GM13976 (cell line): ENCODE data around the gene UBE2M.

Experiments used
- DNase-seq: peaks from one replicate; pipeline ENCODE4 v3.0.0; 2012; ENCODE audit warnings: low spot score
- in situ Hi-C: fragments of 300-500 bp; cut with MboI; formaldehyde crosslinking; loops from one replicate; pipeline ENCODE4 v1.12.0; 2022; ENCODE audit warnings: low sequenced_read_pairs, mixed read lengths, inconsistent platforms; ENCODE audit not compliant: unreplicated experiment
- TF ChIP-seq, protein P1 (sequence below): IDR thresholded peaks from 2 replicates; pipeline ENCODE4 v1.5.1; 2012; ENCODE audit warnings: borderline replicate concordance, mild to moderate bottlenecking; ENCODE audit not compliant: insufficient read depth; ENCODE audit errors: extremely low read depth, missing control alignments, control extremely low read depth

UBE2M gene

DNA sequence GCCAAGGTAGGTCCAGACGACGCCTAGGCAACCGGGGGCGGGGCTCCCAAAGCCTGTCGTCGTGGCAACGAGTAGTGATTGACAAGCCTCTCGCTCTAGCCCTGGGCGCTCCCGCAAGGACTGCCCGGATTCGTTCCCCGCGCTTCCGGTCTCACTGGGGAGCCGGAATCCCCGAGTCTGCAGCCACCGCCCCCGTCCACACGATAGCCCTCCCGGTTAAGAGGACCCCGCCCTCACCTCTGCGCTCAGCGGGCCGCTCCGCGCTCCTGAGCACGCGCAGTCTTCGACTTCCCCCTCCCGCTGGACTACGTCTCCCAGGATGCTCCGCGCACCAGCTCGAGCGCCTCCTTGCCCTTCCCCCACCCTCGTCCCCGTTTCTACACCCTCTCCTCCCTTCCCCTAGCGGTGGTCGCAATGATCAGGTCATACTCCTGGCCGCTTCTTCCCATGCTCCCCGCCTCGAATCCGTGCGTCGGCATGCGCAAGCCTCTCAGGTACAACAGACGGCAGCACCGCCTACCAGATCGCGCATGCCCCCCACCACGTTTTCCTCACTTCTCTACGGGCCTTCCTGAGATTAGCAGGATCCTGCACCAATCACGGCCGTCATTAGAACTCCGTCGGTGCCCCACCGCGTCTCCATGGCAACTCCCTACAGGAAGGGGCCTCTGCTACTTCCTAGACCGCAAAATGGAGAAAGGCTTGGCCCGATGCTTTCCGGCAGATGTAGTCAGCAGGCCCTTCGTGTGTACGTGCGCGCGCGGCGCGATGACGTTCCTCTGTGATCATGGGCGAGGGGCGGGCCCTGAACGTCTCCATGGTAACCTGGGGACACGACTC is 14.6 kb upstream of the UBE2M start, which contains the start of gene MZF1:
Gene MZF1 (minus strand): TSS at position 518 of the 840 bp plus-strand sequence. CDS start 1,946 bp downstream, outside the sequence.
- peak; percentile 96 for DNase-seq
- in situ Hi-C loops: no loop called here
- TF ChIP-seq, protein P1, sequence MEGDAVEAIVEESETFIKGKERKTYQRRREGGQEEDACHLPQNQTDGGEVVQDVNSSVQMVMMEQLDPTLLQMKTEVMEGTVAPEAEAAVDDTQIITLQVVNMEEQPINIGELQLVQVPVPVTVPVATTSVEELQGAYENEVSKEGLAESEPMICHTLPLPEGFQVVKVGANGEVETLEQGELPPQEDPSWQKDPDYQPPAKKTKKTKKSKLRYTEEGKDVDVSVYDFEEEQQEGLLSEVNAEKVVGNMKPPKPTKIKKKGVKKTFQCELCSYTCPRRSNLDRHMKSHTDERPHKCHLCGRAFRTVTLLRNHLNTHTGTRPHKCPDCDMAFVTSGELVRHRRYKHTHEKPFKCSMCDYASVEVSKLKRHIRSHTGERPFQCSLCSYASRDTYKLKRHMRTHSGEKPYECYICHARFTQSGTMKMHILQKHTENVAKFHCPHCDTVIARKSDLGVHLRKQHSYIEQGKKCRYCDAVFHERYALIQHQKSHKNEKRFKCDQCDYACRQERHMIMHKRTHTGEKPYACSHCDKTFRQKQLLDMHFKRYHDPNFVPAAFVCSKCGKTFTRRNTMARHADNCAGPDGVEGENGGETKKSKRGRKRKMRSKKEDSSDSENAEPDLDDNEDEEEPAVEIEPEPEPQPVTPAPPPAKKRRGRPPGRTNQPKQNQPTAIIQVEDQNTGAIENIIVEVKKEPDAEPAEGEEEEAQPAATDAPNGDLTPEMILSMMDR: peak; percentile 7

DNA sequence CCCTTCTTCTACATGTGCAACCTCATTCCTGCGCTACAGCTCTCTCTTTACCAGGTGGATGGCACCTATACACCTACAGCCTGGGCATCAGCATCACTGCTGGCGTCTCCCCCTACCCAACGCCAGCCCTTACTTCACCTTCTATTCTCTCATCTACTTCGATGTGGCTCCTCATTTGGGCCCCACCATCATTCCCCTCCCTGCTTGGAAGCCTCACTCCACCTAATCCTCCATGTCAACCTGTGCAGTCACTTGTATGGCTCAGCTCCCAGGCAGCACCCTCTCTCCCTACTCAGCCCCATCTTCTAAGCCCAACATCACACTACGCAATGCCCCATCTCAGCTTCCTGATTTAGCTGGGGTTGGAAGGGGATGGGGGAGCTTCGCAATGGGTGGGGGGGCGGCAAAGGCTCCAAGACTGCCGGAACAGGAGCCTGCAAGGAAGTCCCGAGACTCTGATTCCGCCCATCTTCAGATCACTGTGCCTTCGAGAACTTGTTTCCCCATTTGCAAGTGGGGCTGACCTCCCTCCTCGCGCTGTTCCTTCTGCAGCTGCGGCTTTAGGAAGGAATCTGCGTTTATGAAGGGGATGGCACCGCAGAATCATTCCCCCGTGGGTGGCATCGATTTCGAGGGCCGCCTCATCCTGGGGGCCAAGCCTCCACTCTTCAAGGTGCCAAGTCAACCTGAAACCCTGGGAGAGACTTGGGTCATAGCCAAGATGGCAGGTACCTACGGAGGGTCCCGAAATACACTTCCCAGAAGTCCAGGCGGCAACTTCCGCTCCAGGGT is 13.8 kb upstream of the UBE2M start:
- TF ChIP-seq, protein P1: no peak
- no peak for DNase-seq
- in situ Hi-C loops: no loop called here

- TF ChIP-seq, protein P1: no peak
- no peak for DNase-seq
- in situ Hi-C loops: no loop called here
These were observed 13.2 kb upstream of the UBE2M start for GRCh38 chr19:58571575-58571947.

DNA sequence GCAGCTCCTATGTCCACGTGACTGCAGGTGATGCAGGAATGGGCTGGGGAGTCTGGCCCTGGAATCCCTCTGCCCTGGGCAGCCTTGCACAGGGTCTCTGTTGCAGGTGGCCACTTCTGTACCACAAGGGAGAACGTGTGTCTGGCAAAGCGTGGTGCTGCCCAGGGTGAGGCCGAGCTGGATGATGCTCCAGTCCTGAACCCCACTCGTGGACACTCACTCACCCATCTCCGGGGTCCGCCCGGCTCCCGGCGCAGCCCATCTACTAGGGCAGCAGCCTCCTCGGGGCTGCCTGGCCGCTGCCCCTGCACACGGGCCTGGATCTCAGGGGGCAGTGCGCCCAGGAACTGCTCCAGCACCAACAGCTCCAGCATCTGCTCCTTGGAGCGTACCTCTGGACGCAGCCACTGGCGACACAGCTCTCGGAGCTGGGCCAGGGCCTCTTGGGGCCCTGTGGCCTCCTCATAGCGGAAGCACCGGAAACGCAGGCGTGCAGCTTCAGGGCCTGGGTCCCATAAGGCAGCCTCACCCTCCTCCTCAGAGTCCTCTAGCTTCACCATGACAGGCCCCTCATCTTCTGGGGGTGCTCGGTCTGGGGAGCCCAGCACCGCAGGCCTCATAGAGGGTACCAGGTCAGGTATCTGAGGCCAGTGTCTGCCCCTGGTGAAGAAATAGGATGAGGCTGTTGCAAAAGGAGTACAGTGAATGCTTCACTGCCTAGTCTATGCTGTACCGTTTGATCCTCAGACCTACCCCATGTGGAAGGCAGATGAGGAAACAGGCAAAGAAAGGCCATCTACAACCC is 12.6 kb upstream of the UBE2M start:
- TF ChIP-seq, protein P1: no peak
- in situ Hi-C loops: no loop called here
- no peak for DNase-seq

DNA sequence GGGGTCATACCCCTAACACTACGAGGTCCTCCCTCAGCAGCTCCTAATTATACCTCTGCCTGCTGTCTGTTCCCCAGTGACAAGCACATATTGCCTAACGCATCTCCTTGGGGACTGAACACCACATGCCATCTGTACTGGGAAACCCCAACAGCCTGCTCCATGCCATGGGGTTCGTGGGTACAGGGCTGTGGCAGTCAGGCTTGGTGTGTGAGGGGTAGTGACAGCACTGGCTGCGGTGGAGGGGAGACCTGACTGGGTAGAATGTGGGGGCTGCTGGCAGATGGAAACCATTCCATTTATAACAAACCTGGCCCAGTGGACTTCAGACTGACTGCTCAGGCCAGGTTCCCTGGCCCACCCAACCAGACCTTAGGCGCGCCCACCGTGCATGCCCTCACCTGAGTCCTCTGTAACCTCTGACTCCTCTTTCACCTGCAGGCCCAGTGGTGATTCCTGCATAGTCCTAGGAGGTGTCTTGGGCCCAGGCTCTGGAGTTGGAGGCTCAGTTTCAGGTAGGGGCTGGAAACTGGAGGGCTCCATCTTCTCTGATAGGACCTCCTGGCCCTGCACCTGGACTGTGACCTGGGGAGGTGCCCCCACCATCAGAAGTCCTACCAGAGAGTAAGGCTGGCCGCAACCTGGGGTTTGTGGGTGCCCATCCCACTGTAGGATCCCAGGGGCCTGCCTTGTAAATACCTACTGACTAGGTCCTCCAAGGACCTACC is 11.7 kb upstream of the UBE2M start:
- in situ Hi-C loops: no loop called here
- no peak for DNase-seq
- TF ChIP-seq, protein P1: no peak

DNA sequence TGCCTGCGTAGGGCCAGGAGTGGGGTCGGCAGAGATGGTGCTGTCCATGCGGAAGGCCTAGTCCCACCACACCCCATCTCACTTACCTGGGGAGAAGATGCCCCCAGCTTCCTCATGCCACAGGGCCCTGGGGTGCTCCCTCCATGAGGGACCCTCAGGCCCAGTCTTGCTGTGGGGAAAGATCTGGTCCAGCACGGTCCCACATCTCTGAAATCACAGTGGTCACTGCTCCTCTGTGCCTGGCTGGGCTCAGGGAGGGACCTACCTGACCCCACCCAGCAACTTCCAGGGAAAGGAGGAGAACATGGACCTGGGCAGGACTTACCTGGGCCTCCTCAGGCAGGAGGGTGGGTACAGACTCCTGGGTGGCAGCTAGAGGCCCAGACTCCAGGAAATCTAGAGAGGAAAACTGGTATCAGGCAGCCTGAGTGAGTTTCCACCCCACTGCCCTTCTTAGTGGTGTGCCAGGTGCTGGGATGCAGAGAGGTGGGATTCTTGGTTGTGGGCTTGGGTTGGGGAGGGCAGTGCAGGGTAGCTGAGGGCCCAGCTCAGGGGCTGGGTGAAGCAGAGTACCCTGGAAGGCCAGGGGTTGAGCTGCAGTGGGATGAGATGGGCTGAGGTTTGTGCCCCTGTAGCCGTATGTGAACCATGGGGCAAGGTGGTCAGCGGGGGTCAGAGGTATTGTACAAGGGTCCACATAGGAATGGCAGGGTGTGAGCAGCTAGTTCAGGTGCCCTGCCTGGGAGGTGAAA is 11.0 kb upstream of the UBE2M start:
- DNase-seq: no peak
- in situ Hi-C loops: no loop called here
- TF ChIP-seq, protein P1: no peak
